SK-N-MC (cell line): ENCODE measurements around the gene DNAH14.

Experiments used
- DNase-seq: peaks from one replicate; pipeline ENCODE4 v3.0.0-alpha.2; 2011; ENCODE audit warnings: low read depth, low spot score
- H3K27ac ChIP-seq: fragments of 200-600 bp; sonication (generic); 2 replicates; pipeline ENCODE4 v1.5.1; 2016; ENCODE audit warnings: mixed run types
- H3K36me3 ChIP-seq: fragments of 200-600 bp; sonication (generic); 2 replicates; pipeline ENCODE4 v1.6.1; 2017; ENCODE audit warnings: antibody characterized with exemption, low read length, mixed read lengths; ENCODE audit not compliant: insufficient read depth
- H3K4me3 ChIP-seq: fragments of 200-600 bp; sonication (generic); 2 replicates; pipeline ENCODE4 v1.5.1; 2016
- H3K9ac ChIP-seq: fragments of 200-600 bp; sonication (generic); 2 replicates; pipeline ENCODE4 v1.8.0; 2017; ENCODE audit warnings: mixed run types, mixed read lengths; ENCODE audit not compliant: insufficient read length
- H3K9me3 ChIP-seq: fragments of 200-600 bp; sonication (generic); 2 replicates; pipeline ENCODE4 v1.6.1; 2017; ENCODE audit warnings: low read depth, mild to moderate bottlenecking, antibody characterized with exemption, low read length, moderate library complexity, mixed read lengths
- EZH2 ChIP-seq: fragments of 200-600 bp; sonication (generic); IDR thresholded peaks from one replicate; pipeline ENCODE4 v1.6.1; 2017; ENCODE audit warnings: antibody characterized with exemption
- FOXP2 ChIP-seq: optimal IDR thresholded peaks from 2 replicates; pipeline ENCODE3; 2011; ENCODE audit warnings: mild to moderate bottlenecking, moderate library complexity; ENCODE audit not compliant: insufficient read depth; ENCODE audit errors: extremely low read length, control extremely low read depth
- POLR2AphosphoS5 ChIP-seq: IDR thresholded peaks from 2 replicates; pipeline ENCODE4 v1.6.1; 2012; ENCODE audit warnings: mild to moderate bottlenecking, low read depth, low read length, borderline replicate concordance

The DNAH14 gene

DNA sequence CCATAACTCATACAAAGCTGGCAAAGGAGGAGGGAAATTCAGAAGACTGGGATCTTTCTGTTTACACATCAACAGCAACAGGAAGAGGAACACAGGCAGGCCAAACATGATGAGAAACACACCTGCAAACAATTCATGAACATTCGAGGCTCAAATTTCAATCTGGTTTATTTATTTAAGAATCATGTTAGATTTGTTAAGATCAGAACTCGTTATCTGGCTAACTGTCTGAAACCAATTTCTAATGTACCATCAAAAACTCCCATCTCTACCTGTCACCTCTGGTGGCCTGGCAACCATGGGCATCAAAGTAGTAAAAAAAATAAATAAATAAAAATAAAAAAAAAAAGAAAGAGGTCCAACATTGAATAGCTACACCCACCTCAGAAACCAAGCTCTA is 488.6 kb downstream of the DNAH14 start:
- no peaks in the 10 kb centered on the region for H3K9me3 ChIP-seq
- H3K27ac ChIP-seq: no peak overlapping the region
- H3K4me3 ChIP-seq: no peak overlapping the region
- TF ChIP-seq FOXP2 (no peak), POLR2AphosphoS5 (no peak), EZH2 (no peak)
- H3K9ac ChIP-seq: no peak overlapping the region
- no peak for DNase-seq
- peaks cover 85% of the 10 kb centered on the region for H3K36me3 ChIP-seq

DNA sequence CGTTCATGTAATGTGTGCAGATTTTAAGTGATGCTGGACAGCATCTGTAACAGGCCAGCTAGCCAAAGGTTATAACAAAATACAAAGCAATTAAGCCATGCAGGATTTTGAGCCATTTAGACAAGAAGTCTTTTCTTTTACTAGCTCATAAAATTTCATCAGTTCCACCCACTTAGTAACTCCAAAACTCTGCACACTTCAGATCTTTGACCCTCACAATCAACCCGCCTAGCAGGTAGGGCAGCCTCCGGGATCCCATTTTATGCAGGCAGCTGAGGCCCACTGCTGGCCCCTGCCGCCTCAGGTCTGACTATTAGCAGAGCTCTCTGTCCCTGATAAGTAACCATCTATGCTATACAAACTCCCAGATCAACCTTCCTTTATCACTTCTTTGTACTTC is 489.1 kb downstream of the DNAH14 start:
- Histone ChIP-seq H3K36me3 (peaks cover 81% of the 10 kb centered on the region), H3K4me3 (no peak overlapping the region), H3K9me3 (no peaks in the 10 kb centered on the region), H3K9ac (no peak overlapping the region), H3K27ac (no peak overlapping the region)
- no peak for TF ChIP-seq POLR2AphosphoS5
- TF ChIP-seq EZH2: no peak
- TF ChIP-seq FOXP2: no peak
- no peak for DNase-seq

DNA sequence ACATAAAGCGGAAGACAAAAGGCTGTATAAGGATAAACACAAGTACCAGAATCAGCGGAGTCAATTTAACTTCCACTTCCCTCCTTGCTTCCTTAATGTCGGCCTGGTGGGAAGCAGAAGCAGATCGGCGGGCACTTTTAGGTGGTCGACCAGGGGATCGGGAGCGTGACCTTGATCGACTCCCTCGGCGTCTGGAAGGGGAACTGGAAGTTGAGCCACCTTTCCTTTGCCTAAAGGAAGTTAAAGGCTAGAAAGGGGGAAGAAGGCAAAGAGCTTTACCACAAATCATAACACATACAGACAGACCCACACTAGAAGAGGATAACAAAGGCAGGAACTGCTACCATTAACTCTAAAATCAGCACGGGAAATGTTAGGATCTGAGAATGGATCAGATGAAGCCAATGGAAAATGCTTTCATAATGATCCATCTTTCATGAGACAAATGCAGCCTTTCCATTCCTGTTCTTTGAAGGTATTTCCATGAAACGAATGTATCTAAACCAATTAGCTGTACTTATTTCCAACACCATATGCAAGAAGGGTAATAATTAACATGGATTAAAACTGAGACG is 492.6 kb downstream of the DNAH14 start:
- Histone ChIP-seq H3K9ac (no peak overlapping the region), H3K36me3 (peaks cover 51% of the 10 kb centered on the region), H3K4me3 (no peak overlapping the region), H3K9me3 (no peaks in the 10 kb centered on the region), H3K27ac (peak overlapping the region; percentile 51; the same call in 1 of the 2 replicates)
- no peak for TF ChIP-seq EZH2
- no peak for TF ChIP-seq POLR2AphosphoS5
- no peak for TF ChIP-seq FOXP2
- DNase-seq: no peak

DNA sequence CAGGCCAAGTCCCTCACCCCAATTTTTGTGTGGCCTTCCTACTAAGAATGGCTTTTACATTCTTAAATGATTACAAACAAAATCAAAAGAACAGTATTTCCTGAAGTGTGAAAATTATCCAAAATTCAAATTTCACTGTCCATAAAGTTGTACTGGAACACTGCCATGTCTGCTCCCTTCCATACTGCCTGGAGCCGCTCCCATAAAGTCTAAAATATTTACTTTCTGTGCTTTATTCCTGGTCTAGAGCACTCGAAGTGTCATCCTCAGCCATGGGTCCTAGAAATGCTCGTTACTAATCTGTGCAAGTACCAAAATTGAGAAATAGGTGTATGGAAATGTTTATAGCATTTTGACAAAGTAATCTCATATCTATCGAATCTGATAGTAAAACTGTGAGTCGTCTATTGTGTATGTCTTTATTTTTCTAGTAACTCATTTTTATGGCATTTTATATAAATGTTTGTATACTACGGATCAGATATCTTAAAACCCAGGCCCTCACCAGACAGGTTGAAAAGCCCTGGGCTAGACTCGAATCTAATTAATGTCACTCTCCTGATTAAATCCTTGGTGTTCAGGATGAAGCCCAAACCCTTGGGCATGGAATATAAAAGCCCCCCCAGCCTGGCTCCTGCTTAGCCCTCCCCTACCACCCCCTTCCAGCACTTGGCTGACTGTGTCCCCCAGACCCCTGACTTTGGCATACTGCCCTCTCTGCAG is 493.5 kb downstream of the DNAH14 start:
- no peak for DNase-seq
- peak overlapping the region; percentile 24; the same call in 1 of the 2 replicates for H3K4me3 ChIP-seq
- no peak for TF ChIP-seq FOXP2
- no peak for TF ChIP-seq POLR2AphosphoS5
- no peak for TF ChIP-seq EZH2
- no peaks in the 10 kb centered on the region for H3K9me3 ChIP-seq
- peak overlapping the region; percentile 51; the same call in 1 of the 2 replicates for H3K27ac ChIP-seq
- peaks cover 43% of the 10 kb centered on the region for H3K36me3 ChIP-seq
- no peak overlapping the region for H3K9ac ChIP-seq

DNA sequence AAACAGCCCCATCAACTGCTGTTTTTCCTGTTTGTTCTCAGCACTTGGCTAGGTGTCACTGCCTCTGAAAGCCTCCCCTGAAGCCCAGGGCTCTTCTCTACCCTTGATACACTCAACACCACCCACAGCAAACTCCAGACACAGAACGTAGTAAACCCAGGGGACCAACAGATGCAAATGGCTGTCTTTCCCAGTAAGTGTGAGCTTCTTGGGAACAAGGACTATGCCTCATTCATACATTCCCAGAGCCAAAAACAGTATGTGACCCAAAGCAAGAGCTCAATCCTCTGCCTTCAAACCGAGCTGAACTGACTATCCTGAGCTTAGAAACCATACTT is 494.0 kb downstream of the DNAH14 start:
- TF ChIP-seq FOXP2: no peak
- TF ChIP-seq EZH2: no peak
- TF ChIP-seq POLR2AphosphoS5: no peak
- Histone ChIP-seq H3K9ac (no peak overlapping the region), H3K9me3 (no peaks in the 10 kb centered on the region), H3K4me3 (peak overlapping the region; percentile 24; the same call in 1 of the 2 replicates), H3K27ac (peak overlapping the region; percentile 51), H3K36me3 (peaks cover 38% of the 10 kb centered on the region)
- DNase-seq: no peak

DNA sequence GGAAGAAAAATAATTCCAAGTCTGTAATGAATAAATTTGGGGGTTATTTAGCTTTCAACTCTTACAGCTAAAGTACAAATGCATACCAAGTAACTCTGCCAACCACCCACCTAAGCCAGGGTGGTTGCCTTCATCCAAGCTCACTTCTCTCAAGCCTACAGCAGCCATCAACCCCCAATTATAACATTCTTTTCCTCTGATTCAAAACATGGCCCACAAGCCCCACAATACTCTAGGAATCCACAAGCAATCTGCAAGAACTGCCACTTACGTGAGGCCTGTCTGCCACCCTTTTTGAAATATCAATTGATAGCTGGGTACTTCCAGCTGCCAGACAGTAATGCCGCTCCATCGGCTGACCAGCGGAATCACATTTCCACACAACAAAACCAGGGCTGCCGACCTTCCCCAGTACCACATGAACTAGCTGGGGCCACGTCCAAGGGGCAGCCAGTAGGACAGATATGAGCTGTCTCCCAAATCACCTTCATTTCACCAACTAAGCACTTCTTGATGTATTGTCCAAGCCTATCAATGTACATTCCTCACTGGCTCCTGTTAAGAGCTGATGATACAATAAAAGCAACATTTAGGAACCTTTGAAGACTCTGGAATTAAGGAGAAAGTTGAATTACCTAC is 495.2 kb downstream of the DNAH14 start:
- Histone ChIP-seq H3K9me3 (no peaks in the 10 kb centered on the region), H3K4me3 (peak overlapping the region; percentile 96; the same call in 1 of the 2 replicates), H3K36me3 (peaks cover 26% of the 10 kb centered on the region), H3K27ac (no peak overlapping the region), H3K9ac (no peak overlapping the region)
- TF ChIP-seq FOXP2 (no peak), EZH2 (no peak), POLR2AphosphoS5 (no peak)
- DNase-seq: no peak

DNA sequence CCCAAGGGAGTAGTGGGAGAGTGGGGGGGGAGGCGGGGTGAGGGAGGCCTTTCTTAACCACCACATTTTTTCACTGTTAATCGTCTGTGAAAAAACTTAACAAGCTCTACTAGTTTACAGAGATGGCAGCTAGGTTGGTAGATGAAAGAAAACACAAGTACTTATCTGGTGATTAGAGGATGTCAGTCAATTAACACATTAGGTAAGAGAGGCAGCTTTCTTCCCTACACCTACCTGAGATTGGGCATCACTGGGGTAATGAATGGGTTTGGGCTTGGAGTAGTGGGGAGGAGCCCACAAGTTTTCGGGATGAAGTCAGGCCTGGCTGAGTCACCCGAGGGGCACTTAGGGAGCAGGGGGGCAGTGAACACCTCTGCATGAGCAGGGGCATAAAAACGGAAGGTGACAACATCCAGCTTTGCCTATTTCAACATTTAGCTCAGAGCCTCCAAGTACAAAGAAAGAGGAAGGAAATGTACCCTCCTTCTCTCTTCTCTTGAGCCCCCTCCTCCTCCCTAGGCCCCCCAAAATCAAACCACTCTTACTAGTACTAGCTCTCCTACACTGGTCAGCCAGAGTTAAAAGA is 495.8 kb downstream of the DNAH14 start:
- peaks cover 20% of the 10 kb centered on the region for H3K36me3 ChIP-seq
- no peaks in the 10 kb centered on the region for H3K9me3 ChIP-seq
- TF ChIP-seq POLR2AphosphoS5 (no peak), FOXP2 (no peak), EZH2 (no peak)
- H3K9ac ChIP-seq: peak overlapping the region; percentile 93
- no peak for DNase-seq
- H3K4me3 ChIP-seq: peak overlapping the region; percentile 96
- H3K27ac ChIP-seq: no peak overlapping the region

DNA sequence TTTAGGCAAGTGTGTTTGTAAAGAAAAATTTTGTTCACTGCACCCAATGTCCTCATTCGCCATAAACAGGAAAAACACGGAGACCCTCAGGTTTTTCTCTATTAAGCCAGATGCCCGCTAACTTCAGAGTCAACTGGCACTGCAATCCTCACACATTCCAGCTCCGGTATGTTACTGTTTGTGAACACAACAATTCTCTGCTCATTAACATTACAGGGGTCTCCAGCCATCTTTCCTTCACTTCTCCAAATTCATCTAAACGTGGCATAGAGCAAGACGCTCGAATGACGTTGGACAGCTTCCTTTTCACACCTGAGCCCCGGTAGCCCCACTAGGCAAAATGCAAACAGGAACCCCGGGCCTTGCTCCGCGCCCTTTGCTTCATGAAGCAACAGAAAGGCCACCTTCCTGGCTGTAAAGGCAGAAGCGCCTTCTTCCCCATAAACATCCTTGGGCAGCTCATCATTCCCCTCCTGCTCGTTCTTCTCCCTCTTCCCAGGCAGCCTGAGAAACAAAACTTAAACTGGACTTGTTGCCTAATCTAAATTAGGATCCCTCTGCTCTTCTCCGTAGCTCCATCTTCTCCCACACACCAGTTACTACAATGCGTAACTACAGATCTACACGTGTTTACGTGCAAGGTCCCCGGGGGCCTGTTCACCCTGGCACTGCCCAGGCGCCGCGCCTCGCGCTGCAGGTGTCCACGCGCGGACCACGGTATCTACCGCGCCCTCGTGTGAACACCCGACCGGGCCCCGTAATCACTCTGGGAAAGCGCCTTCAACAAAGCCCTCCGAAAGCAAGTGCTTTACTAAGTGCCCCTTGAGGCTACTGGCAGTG is 497.1 kb downstream of the DNAH14 start:
- Histone ChIP-seq H3K9ac (peak overlapping the region; percentile 93), H3K27ac (no peak overlapping the region), H3K9me3 (no peaks in the 10 kb centered on the region), H3K4me3 (peak overlapping the region; percentile 96), H3K36me3 (peaks cover 15% of the 10 kb centered on the region)
- TF ChIP-seq EZH2 (no peak), POLR2AphosphoS5 (no peak), FOXP2 (no peak)
- no peak for DNase-seq
